Measurements from ENCODE around the gene SLC25A27. TPM values are rescaled to one million over a fixed set of nuclear protein-coding genes. Genes with fewer than 3 reads are reported as not detected.

Gene SLC25A27
- total and polyA plus RNA-seq, 2 donors (not counting 1 experiment from before 2014, with no cell fraction given): 0.75 to 3.8 TPM

GRCh38 chr6:46690911-46691451 is 38.2 kb downstream of the SLC25A27 start:
- intact Hi-C loops (cut with micrococcal nuclease): no loop called here
- H2AFZ ChIP-seq (ENCODE audit: insufficient read depth, low read depth, low read length, poor library complexity, severe bottlenecking): no peak overlapping the region
- H3K4me1 Mint-ChIP-seq: no peaks in the 10 kb centered on the region
- peaks cover 0 to 17% (median 0%) of the 10 kb centered on the region in 3 donors for H3K9me3 ChIP-seq (ENCODE audit: control extremely low read depth in 1 of 3, control insufficient read depth in 2 of 3, insufficient read depth in 1 of 3, low read length in 2 of 3)
- H3K9ac ChIP-seq (ENCODE audit: low read length): no peak overlapping the region
- H3K9me3 Mint-ChIP-seq (ENCODE audit: insufficient read depth): no peaks in the 10 kb centered on the region
- H3K27me3 ChIP-seq (replicated peaks in 1 of 4; ENCODE audit: control extremely low read depth in 1 of 4, control insufficient read depth in 3 of 4, insufficient read depth in 4 of 4, low read length in 3 of 4): peaks cover 0 to 5% (median under 1%) of the 10 kb centered on the region in 4 experiments
- H3K4me1 ChIP-seq (ENCODE audit: control insufficient read depth in 2 of 2, insufficient read depth in 2 of 2, low read length in 2 of 2): no peaks in the 10 kb centered on the region
- TF ChIP-seq CTCF (IDR thresholded peaks at IDR 0.05) (no peak), EZH2 (IDR thresholded peaks at IDR 0.05; ENCODE audit: borderline replicate concordance, insufficient read depth, low read depth, low read length, poor library complexity, severe bottlenecking) (no peak)
- no peak overlapping the region for H3K4me2 ChIP-seq (replicated peaks; ENCODE audit: low read depth, low read length, poor library complexity, severe bottlenecking)
- DNase-seq (no peak), ATAC-seq (ENCODE audit: low read depth) (no peak)
- no peak overlapping the region for H3K4me3 ChIP-seq (ENCODE audit: control extremely low read depth in 1 of 5, extremely low read depth in 1 of 5, insufficient read depth in 1 of 5, low read depth in 2 of 5, low read length in 4 of 5)
- H3K79me2 ChIP-seq (ENCODE audit: control insufficient read depth, insufficient read depth, low read length): no peaks in the 10 kb centered on the region
- no peak overlapping the region for H3K27ac Mint-ChIP-seq
- H3K36me3 ChIP-seq (replicated peaks in 1 of 2; ENCODE audit: control extremely low read depth in 1 of 2, control insufficient read depth in 1 of 2, extremely low read depth in 1 of 2, insufficient read depth in 2 of 2, low read length in 1 of 2): no peaks in the 10 kb centered on the region
- no CpG with 5 or more reads among the region's 1 CpG for WGBS (ENCODE audit: insufficient coverage)
- peaks cover 6% of the 10 kb centered on the region for H3K27me3 Mint-ChIP-seq
- no peak overlapping the region for H3K27ac ChIP-seq (ENCODE audit: low read length in 2 of 2)
- H3K4me3 Mint-ChIP-seq: no peak overlapping the region
- POLR2A ChIA-PET: no interaction called here
- no peaks in the 10 kb centered on the region for H4K20me1 ChIP-seq (ENCODE audit: control insufficient read depth, insufficient read depth, low read length, poor library complexity, severe bottlenecking)
- CTCF ChIA-PET: no interaction called here

- Histone ChIP-seq H3K9me3 (ENCODE audit: control extremely low read depth in 1 of 3, control insufficient read depth in 2 of 3, insufficient read depth in 1 of 3, low read length in 2 of 3) (no peaks in the 10 kb centered on the region), H2AFZ (ENCODE audit: insufficient read depth, low read depth, low read length, poor library complexity, severe bottlenecking) (no peak overlapping the region), H3K27me3 (replicated peaks in 1 of 4; ENCODE audit: control extremely low read depth in 1 of 4, control insufficient read depth in 3 of 4, insufficient read depth in 4 of 4, low read length in 3 of 4) (peaks cover 0 to 9% (median 1%) of the 10 kb centered on the region in 4 experiments), H3K9ac (ENCODE audit: low read length) (no peak overlapping the region), H3K4me1 (ENCODE audit: control insufficient read depth in 2 of 2, insufficient read depth in 2 of 2, low read length in 2 of 2) (no peaks in the 10 kb centered on the region), H3K4me3 (ENCODE audit: control extremely low read depth in 1 of 5, extremely low read depth in 1 of 5, insufficient read depth in 1 of 5, low read depth in 2 of 5, low read length in 4 of 5) (no peak overlapping the region), H3K27ac (ENCODE audit: low read length in 2 of 2) (no peak overlapping the region), H4K20me1 (ENCODE audit: control insufficient read depth, insufficient read depth, low read length, poor library complexity, severe bottlenecking) (no peaks in the 10 kb centered on the region), H3K79me2 (ENCODE audit: control insufficient read depth, insufficient read depth, low read length) (no peaks in the 10 kb centered on the region), H3K36me3 (replicated peaks in 1 of 2; ENCODE audit: control extremely low read depth in 1 of 2, control insufficient read depth in 1 of 2, extremely low read depth in 1 of 2, insufficient read depth in 2 of 2, low read length in 1 of 2) (no peaks in the 10 kb centered on the region), H3K4me2 (replicated peaks; ENCODE audit: low read depth, low read length, poor library complexity, severe bottlenecking) (no peak overlapping the region)
- no peak for DNase-seq
- peaks cover 25% of the 10 kb centered on the region for H3K27me3 Mint-ChIP-seq
- no peak for TF ChIP-seq CTCF (IDR thresholded peaks at IDR 0.05)
- TF ChIP-seq EZH2 (IDR thresholded peaks at IDR 0.05; ENCODE audit: borderline replicate concordance, insufficient read depth, low read depth, low read length, poor library complexity, severe bottlenecking): no peak
- intact Hi-C loops (cut with micrococcal nuclease): no loop called here
- ChIA-PET CTCF (no interaction called here), POLR2A (no interaction called here)
- no peak for ATAC-seq (ENCODE audit: low read depth)
- no peak overlapping the region for H3K4me3 Mint-ChIP-seq
- no peaks in the 10 kb centered on the region for H3K9me3 Mint-ChIP-seq (ENCODE audit: insufficient read depth)
- H3K27ac Mint-ChIP-seq: no peak overlapping the region
- H3K4me1 Mint-ChIP-seq: no peaks in the 10 kb centered on the region
- no CpG with 5 or more reads among the region's 1 CpG for WGBS (ENCODE audit: insufficient coverage)
Measured at GRCh38 chr6:46699970-46700369, 47.2 kb downstream of the SLC25A27 start.
